Mammary epithelial cell (primary cell): ENCODE results near the gene PGA4.

Experiments
- EZH2 ChIP-seq: IDR thresholded peaks from 2 replicates; pipeline ENCODE4 v1.6.1; 2012; ENCODE audit warnings: low read length, inconsistent platforms, borderline replicate concordance
- TF ChIP-seq, protein P1 (sequence below), 2 donors: IDR thresholded peaks in 1 of 2; conservative IDR thresholded peaks in 1 of 2; 2 replicates each; pipeline ENCODE4 v1.5.1; 2011 to 2012; ENCODE audit warnings: inconsistent platforms in 2 of 2, low read length in 2 of 2, mild to moderate bottlenecking in 2 of 2, control low read depth in 1 of 2, low read depth in 1 of 2; ENCODE audit not compliant: insufficient read depth in 1 of 2; ENCODE audit errors: extremely low read depth in 1 of 2

DNA sequence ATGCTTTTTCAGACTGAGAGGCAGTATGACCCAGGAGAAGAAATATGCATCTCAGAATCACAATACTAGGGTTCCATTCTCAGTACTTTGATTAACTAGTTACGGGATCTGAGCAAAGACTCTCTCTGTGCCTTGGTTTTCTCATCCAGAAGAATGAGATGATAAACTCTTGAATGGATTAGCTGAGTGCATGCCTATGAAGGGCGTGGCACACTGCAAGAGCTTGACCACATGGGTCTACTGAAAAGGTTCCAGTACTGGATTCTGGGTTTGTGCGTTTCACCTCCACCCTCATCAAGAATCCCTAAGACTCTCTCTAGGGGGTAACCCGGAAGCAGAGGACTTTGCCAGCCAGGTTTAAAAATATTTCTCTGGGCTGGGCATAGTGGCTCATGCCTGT lies 44.5 kb downstream of the PGA4 start:
- TF ChIP-seq, protein P1, sequence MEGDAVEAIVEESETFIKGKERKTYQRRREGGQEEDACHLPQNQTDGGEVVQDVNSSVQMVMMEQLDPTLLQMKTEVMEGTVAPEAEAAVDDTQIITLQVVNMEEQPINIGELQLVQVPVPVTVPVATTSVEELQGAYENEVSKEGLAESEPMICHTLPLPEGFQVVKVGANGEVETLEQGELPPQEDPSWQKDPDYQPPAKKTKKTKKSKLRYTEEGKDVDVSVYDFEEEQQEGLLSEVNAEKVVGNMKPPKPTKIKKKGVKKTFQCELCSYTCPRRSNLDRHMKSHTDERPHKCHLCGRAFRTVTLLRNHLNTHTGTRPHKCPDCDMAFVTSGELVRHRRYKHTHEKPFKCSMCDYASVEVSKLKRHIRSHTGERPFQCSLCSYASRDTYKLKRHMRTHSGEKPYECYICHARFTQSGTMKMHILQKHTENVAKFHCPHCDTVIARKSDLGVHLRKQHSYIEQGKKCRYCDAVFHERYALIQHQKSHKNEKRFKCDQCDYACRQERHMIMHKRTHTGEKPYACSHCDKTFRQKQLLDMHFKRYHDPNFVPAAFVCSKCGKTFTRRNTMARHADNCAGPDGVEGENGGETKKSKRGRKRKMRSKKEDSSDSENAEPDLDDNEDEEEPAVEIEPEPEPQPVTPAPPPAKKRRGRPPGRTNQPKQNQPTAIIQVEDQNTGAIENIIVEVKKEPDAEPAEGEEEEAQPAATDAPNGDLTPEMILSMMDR (conservative IDR thresholded peaks at IDR 0.05 in 1 of 2, IDR thresholded peaks at IDR 0.05 in 1 of 2; ENCODE audit: extremely low read depth in 1 of 2, insufficient read depth in 1 of 2, low read depth in 1 of 2, low read length in 2 of 2), result no peak
- no peak for TF ChIP-seq EZH2
